GM18508 (cell line): ENCODE data around the gene FAR1.

Source experiments
- ATAC-seq: cut with Tn5 transposase; IDR thresholded peaks from one replicate; pipeline ENCODE4 v1.9.1; 2021; ENCODE audit warnings: moderate number of reproducible peaks; ENCODE audit not compliant: insufficient read depth, unreplicated experiment

FAR1 gene

GRCh38 chr11:13668957-13669521 lies 571 bp downstream of the FAR1 start:
- ATAC-seq, result no peak

- ATAC-seq, result no peak
Observed at GRCh38 chr11:13669544-13670488, 1.3 kb downstream of the FAR1 start.

GRCh38 chr11:13672576-13673210 lies 4.2 kb downstream of the FAR1 start:
- ATAC-seq, result no peak

GRCh38 chr11:13674799-13675509 lies 6.5 kb downstream of the FAR1 start:
- no peak for ATAC-seq

- no peak for ATAC-seq
Observed at GRCh38 chr11:13676576-13676975, 8.1 kb downstream of the FAR1 start.

- no peak for ATAC-seq
Observed at GRCh38 chr11:13679768-13680167, 11.3 kb downstream of the FAR1 start.

GRCh38 chr11:13680501-13681264 lies 12.2 kb downstream of the FAR1 start:
- peak; percentile 77 for ATAC-seq

GRCh38 chr11:13681446-13681845 lies 13.0 kb downstream of the FAR1 start:
- ATAC-seq, result no peak

GRCh38 chr11:13682212-13682611 lies 13.7 kb downstream of the FAR1 start:
- ATAC-seq, result no peak

GRCh38 chr11:13685461-13686108 lies 17.1 kb downstream of the FAR1 start:
- ATAC-seq, result no peak

GRCh38 chr11:13686776-13687175 lies 18.3 kb downstream of the FAR1 start:
- ATAC-seq, result no peak

GRCh38 chr11:13687271-13687670 lies 18.8 kb downstream of the FAR1 start:
- no peak for ATAC-seq

GRCh38 chr11:13691286-13691899 lies 22.9 kb downstream of the FAR1 start:
- ATAC-seq, result no peak

- ATAC-seq, result no peak
Observed at GRCh38 chr11:13692172-13692571, 23.7 kb downstream of the FAR1 start.

- no peak for ATAC-seq
Observed at GRCh38 chr11:13694115-13694514, 25.6 kb downstream of the FAR1 start.

- no peak for ATAC-seq
Observed at GRCh38 chr11:13695886-13696285, 27.4 kb downstream of the FAR1 start.

GRCh38 chr11:13697710-13698109 lies 29.2 kb downstream of the FAR1 start:
- ATAC-seq, result no peak

- ATAC-seq, result no peak
Observed at GRCh38 chr11:13698132-13698531, 29.7 kb downstream of the FAR1 start.

GRCh38 chr11:13699041-13699440 lies 30.6 kb downstream of the FAR1 start:
- no peak for ATAC-seq
